ENCODE measurements around the gene ROCK2.
"Not testable (repeated sequence)": the region's sequence is repeated elsewhere in the genome, so short reads cannot be mapped to it uniquely, and the experiment has no call there.

The ROCK2 gene

GRCh38 chr2:11169333-11169732 is 175.1 kb downstream of the ROCK2 start:
- peaks cover 5% of the 10 kb centered on the region for H3K4me1 ChIP-seq (ENCODE audit: control insufficient read depth, insufficient read depth, low read length)
- no peak overlapping the region for H3K9ac ChIP-seq (ENCODE audit: low read length)
- DNase-seq (ENCODE audit: low read depth): no peak
- no peak overlapping the region for H3K4me3 ChIP-seq (ENCODE audit: low read length)
- H3K27me3 ChIP-seq (replicated peaks; ENCODE audit: control insufficient read depth, insufficient read depth, low read length): no peaks in the 10 kb centered on the region
- no peaks in the 10 kb centered on the region for H3K9me3 ChIP-seq (ENCODE audit: control insufficient read depth, low read length)
- no peaks in the 10 kb centered on the region for H3K36me3 ChIP-seq (ENCODE audit: control insufficient read depth, insufficient read depth, low read length, severe bottlenecking)

DNA sequence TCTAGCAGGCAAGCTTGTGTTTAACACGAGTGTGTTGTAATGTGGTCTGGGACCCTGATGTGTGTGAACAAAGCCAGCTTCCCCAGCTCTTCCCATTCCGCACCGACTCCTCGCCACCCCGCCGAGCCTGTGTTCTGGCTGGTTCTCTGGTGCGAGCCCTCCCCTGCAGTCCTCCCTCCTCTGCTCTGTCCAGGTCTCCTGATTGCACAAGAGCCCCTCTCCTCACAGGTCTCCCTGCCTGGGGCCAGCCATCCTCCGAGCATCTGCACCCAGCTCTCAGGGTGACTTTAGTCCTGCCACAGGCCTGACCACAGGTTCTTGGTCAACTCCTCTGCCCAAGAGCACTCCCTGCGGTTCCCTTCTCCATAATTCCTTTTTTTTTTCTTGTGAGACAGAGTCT is 175.9 kb downstream of the ROCK2 start:
- no peak for DNase-seq (ENCODE audit: low read depth)
- Histone ChIP-seq H3K9me3 (ENCODE audit: control insufficient read depth, low read length) (no peaks in the 10 kb centered on the region), H3K4me3 (ENCODE audit: low read length) (no peak overlapping the region), H3K4me1 (ENCODE audit: control insufficient read depth, insufficient read depth, low read length) (peaks cover 5% of the 10 kb centered on the region), H3K27me3 (replicated peaks; ENCODE audit: control insufficient read depth, insufficient read depth, low read length) (no peaks in the 10 kb centered on the region), H3K9ac (ENCODE audit: low read length) (no peak overlapping the region), H3K36me3 (ENCODE audit: control insufficient read depth, insufficient read depth, low read length, severe bottlenecking) (peaks cover 6% of the 10 kb centered on the region)

- H3K9me3 ChIP-seq (ENCODE audit: control insufficient read depth, low read length): no peaks in the 10 kb centered on the region
- H3K4me3 ChIP-seq (ENCODE audit: low read length): no peak overlapping the region
- H3K27me3 ChIP-seq (replicated peaks; ENCODE audit: control insufficient read depth, insufficient read depth, low read length): no peaks in the 10 kb centered on the region
- peaks cover 9% of the 10 kb centered on the region for H3K36me3 ChIP-seq (ENCODE audit: control insufficient read depth, insufficient read depth, low read length, severe bottlenecking)
- no peak for DNase-seq (ENCODE audit: low read depth)
- H3K4me1 ChIP-seq (ENCODE audit: control insufficient read depth, insufficient read depth, low read length): peaks cover 5% of the 10 kb centered on the region
- H3K9ac ChIP-seq (ENCODE audit: low read length): no peak overlapping the region
These were observed 178.0 kb downstream of the ROCK2 start for GRCh38 chr2:11166476-11166875.

GRCh38 chr2:11165046-11165445 is 179.4 kb downstream of the ROCK2 start:
- H3K9me3 ChIP-seq (ENCODE audit: control insufficient read depth, low read length); DNase-seq (ENCODE audit: low read depth); H3K4me3 ChIP-seq (ENCODE audit: low read length); H3K27me3 ChIP-seq (replicated peaks; ENCODE audit: control insufficient read depth, insufficient read depth, low read length); H3K36me3 ChIP-seq (ENCODE audit: control insufficient read depth, insufficient read depth, low read length, severe bottlenecking); H3K9ac ChIP-seq (ENCODE audit: low read length); H3K4me1 ChIP-seq (ENCODE audit: control insufficient read depth, insufficient read depth, low read length): not testable (repeated sequence)

DNA sequence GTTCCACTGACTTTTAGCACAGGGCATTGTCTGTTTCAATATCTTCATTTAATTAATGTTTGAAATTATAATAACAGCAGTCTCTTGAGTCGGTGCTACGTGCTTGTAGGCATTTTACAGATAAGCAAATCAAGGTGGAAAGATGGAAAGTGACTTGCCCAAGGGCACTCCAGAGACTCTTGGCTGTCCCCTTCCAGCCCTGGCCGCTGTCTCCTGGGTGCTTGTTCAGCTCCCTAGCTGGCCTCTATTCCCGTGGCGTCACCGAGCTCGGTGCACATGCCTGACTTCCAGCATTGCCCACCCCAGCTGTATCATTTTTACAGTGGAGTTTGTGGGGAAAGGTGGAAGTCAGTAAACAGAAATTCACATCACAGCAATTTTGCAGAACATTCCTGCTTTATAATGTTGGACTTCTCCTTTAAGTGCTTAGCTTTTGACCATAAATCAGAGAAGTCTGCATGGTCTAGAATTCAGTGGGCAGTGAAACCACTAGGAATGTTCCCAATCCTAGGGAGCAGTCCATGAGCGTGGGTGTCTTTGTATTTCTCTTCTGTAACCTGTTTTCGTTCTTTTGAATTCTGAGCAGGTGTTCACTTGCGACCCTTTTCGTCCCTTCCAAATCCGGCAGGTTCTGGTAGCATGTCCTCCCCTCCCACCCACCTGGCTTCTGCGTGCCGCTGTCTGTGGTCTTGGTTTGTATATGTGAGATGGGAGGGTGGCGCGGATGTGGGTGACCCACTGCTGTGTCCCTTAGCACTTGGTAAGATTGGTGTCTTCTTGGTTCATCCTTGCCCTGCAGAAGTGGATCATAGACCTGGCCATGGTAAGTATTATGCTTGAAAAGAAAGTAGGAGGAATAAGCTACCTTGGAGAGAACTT is 180.8 kb downstream of the ROCK2 start:
- Histone ChIP-seq H3K4me1 (ENCODE audit: control insufficient read depth, insufficient read depth, low read length) (no peaks in the 10 kb centered on the region), H3K4me3 (ENCODE audit: low read length) (no peak overlapping the region), H3K36me3 (ENCODE audit: control insufficient read depth, insufficient read depth, low read length, severe bottlenecking) (peaks cover 9% of the 10 kb centered on the region), H3K9me3 (ENCODE audit: control insufficient read depth, low read length) (no peaks in the 10 kb centered on the region), H3K9ac (ENCODE audit: low read length) (no peak overlapping the region), H3K27me3 (replicated peaks; ENCODE audit: control insufficient read depth, insufficient read depth, low read length) (no peaks in the 10 kb centered on the region)
- no peak for DNase-seq (ENCODE audit: low read depth)

DNA sequence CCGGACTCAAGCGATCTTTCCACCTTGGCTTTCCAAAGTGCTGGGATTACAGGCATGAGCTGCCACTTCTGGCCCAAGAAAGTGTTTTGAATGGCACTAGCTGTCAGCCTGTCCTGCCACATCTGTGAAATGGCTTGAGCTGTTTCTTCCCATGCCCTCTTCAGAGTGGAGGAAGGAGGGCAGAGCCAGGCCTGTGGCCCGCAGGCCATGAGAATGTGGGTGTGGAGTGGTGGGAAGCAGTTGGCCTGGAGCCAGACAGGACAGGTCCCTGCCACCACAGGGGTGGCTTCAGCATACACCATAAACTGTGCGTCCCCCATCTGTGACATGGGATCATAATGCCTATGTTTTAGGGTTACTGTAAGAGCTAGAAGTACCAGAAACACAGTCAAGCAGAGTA is 182.7 kb downstream of the ROCK2 start:
- Histone ChIP-seq H3K9ac (ENCODE audit: low read length) (no peak overlapping the region), H3K27me3 (replicated peaks; ENCODE audit: control insufficient read depth, insufficient read depth, low read length) (no peaks in the 10 kb centered on the region), H3K9me3 (ENCODE audit: control insufficient read depth, low read length) (no peaks in the 10 kb centered on the region), H3K4me3 (ENCODE audit: low read length) (no peak overlapping the region), H3K4me1 (ENCODE audit: control insufficient read depth, insufficient read depth, low read length) (no peaks in the 10 kb centered on the region), H3K36me3 (ENCODE audit: control insufficient read depth, insufficient read depth, low read length, severe bottlenecking) (peaks cover 9% of the 10 kb centered on the region)
- DNase-seq (ENCODE audit: low read depth): no peak

- H3K4me1 ChIP-seq (ENCODE audit: control insufficient read depth, insufficient read depth, low read length): peaks cover 4% of the 10 kb centered on the region
- peaks cover 9% of the 10 kb centered on the region for H3K36me3 ChIP-seq (ENCODE audit: control insufficient read depth, insufficient read depth, low read length, severe bottlenecking)
- no peak for DNase-seq (ENCODE audit: low read depth)
- no peaks in the 10 kb centered on the region for H3K9me3 ChIP-seq (ENCODE audit: control insufficient read depth, low read length)
- no peaks in the 10 kb centered on the region for H3K27me3 ChIP-seq (replicated peaks; ENCODE audit: control insufficient read depth, insufficient read depth, low read length)
- H3K9ac ChIP-seq (ENCODE audit: low read length): no peak overlapping the region
- no peak overlapping the region for H3K4me3 ChIP-seq (ENCODE audit: low read length)
These were observed 183.5 kb downstream of the ROCK2 start for GRCh38 chr2:11160731-11161455.

GRCh38 chr2:11160256-11160655 is 184.2 kb downstream of the ROCK2 start:
- Histone ChIP-seq H3K9me3 (ENCODE audit: control insufficient read depth, low read length) (no peaks in the 10 kb centered on the region), H3K9ac (ENCODE audit: low read length) (no peak overlapping the region), H3K4me3 (ENCODE audit: low read length) (no peak overlapping the region), H3K4me1 (ENCODE audit: control insufficient read depth, insufficient read depth, low read length) (peaks cover 5% of the 10 kb centered on the region), H3K27me3 (replicated peaks; ENCODE audit: control insufficient read depth, insufficient read depth, low read length) (no peaks in the 10 kb centered on the region), H3K36me3 (ENCODE audit: control insufficient read depth, insufficient read depth, low read length, severe bottlenecking) (peaks cover 9% of the 10 kb centered on the region)
- DNase-seq (ENCODE audit: low read depth): no peak

DNA sequence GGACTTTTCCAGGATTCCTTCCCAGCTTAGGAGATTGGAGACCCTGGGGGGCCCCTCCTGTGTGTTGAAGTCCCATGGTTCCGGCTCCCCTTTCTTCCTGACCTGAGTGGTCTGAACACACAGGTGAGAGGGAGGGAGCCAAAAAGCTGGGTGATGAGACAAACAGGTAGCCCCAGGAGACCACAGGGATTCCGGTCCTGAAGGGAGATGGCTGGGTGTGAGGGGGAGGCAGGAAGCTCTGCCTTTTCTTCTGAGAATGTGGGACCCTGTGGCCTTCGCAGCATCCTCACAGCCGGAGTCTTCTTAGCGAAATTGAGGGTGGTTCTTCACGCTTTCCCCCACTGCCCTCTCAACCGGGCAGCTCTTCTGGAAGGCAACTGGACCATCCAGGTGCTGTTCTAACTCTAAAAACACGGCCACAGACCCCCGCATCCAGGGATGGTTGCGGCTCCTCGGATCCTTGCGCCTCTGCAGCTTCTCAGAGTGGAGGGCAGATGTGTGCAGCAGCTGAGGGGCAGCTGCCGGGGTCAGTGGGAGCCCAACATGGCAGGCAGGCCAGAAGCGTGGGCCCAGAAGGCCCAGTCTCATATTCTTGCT is 184.8 kb downstream of the ROCK2 start:
- no peak for DNase-seq (ENCODE audit: low read depth)
- Histone ChIP-seq H3K9me3 (ENCODE audit: control insufficient read depth, low read length) (no peaks in the 10 kb centered on the region), H3K36me3 (ENCODE audit: control insufficient read depth, insufficient read depth, low read length, severe bottlenecking) (peaks cover 9% of the 10 kb centered on the region), H3K4me1 (ENCODE audit: control insufficient read depth, insufficient read depth, low read length) (peaks cover 6% of the 10 kb centered on the region), H3K27me3 (replicated peaks; ENCODE audit: control insufficient read depth, insufficient read depth, low read length) (no peaks in the 10 kb centered on the region), H3K4me3 (ENCODE audit: low read length) (no peak overlapping the region), H3K9ac (ENCODE audit: low read length) (no peak overlapping the region)

DNA sequence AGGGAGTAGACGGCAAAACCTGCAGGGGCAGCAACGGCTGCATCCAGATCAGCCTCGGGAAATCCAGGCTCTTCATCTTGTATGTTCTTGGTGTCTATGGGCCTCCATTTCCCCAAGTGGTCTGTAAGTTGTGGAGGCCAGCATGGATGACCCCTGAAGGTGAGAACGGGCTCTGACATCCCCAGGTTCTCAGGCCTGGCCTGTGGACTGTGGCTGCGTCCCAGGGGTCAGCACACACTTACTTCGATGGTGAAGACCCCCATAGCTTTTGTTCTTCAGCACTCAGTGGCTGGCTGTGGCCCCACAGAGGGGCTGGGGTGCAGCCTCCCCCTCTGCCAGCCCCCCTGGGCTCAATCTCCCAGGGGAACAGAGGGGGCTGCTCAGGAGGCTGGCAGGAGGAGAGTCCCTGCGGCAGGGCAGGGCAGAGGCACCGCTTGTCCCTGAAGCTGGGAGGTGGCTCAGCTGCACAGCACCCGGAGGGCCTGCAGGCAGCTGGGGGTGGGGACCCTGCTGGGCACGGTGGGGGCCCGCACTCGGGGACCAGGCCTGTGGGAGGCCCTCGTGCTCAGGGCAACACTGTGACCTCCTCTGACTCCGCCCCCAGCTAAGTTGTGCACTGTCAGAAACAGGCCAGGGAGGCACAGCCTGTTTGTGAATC is 185.4 kb downstream of the ROCK2 start:
- no peak overlapping the region for H3K9ac ChIP-seq (ENCODE audit: low read length)
- no peak for DNase-seq (ENCODE audit: low read depth)
- H3K4me1 ChIP-seq (ENCODE audit: control insufficient read depth, insufficient read depth, low read length): peaks cover 12% of the 10 kb centered on the region
- H3K4me3 ChIP-seq (ENCODE audit: low read length): no peak overlapping the region
- peaks cover 9% of the 10 kb centered on the region for H3K36me3 ChIP-seq (ENCODE audit: control insufficient read depth, insufficient read depth, low read length, severe bottlenecking)
- no peaks in the 10 kb centered on the region for H3K27me3 ChIP-seq (replicated peaks; ENCODE audit: control insufficient read depth, insufficient read depth, low read length)
- no peaks in the 10 kb centered on the region for H3K9me3 ChIP-seq (ENCODE audit: control insufficient read depth, low read length)

DNA sequence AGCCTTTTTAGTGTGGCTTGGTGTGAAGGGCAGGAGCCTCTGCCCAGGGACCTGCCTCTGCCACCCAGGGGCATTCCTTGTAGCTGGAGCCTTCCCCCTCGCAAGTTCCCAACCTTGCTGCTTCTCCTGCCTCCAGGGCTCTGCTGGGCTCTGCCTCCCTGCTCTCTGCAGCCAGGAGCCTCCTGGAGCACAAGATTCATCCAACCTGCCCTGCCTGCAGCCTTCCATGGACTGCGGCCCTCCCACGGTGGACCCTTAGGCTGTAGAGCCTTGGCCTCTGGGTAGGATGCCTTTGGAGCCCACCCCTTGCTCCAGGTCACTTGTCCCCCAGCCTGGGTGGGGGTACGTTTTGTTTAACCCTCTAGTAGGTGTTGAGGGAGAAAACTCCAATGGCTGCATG is 186.7 kb downstream of the ROCK2 start:
- Histone ChIP-seq H3K9me3 (ENCODE audit: control insufficient read depth, low read length) (no peaks in the 10 kb centered on the region), H3K4me1 (ENCODE audit: control insufficient read depth, insufficient read depth, low read length) (peaks cover 12% of the 10 kb centered on the region), H3K4me3 (ENCODE audit: low read length) (no peak overlapping the region), H3K27me3 (replicated peaks; ENCODE audit: control insufficient read depth, insufficient read depth, low read length) (no peaks in the 10 kb centered on the region), H3K36me3 (ENCODE audit: control insufficient read depth, insufficient read depth, low read length, severe bottlenecking) (no peaks in the 10 kb centered on the region), H3K9ac (ENCODE audit: low read length) (no peak overlapping the region)
- no peak for DNase-seq (ENCODE audit: low read depth)
